ENCODE measurements around the gene FRYL.

- TF ChIP-seq CTCF (IDR thresholded peaks at IDR 0.05; ENCODE audit: poor library complexity, severe bottlenecking) (no peak), RAD21 (conservative IDR thresholded peaks at IDR 0.05) (no peak), POLR2AphosphoS5 (IDR thresholded peaks at IDR 0.05) (no peak)
Measured at GRCh38 chr4:48504352-48504751, 275.7 kb downstream of the FRYL start.
